ENCODE data around the gene F2RL2.
"Not testable (repeated sequence)": the region's sequence is repeated elsewhere in the genome, so short reads cannot be mapped to it uniquely, and the experiment has no call there.

Gene F2RL2

DNA sequence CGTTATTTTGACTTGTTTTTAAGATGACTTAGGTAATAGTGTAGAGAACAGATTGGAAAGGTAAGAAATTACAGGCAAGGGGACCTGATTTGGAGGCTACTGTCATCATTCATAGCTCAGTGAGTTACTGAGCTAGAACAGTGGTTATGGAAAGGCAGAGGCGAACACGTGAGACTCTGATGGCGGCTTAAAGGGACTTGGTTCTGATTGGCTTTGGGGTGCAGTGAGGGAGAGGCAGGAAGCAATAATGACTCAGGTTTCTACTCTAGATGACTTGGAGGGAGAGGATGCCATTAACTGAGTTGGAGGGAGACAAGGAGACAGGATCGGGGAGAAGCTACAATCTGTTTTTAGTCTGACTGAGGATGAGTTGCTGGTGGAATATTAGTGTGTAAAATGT lies 3.0 kb downstream of the F2RL2 start:
- no peak for DNase-seq

DNA sequence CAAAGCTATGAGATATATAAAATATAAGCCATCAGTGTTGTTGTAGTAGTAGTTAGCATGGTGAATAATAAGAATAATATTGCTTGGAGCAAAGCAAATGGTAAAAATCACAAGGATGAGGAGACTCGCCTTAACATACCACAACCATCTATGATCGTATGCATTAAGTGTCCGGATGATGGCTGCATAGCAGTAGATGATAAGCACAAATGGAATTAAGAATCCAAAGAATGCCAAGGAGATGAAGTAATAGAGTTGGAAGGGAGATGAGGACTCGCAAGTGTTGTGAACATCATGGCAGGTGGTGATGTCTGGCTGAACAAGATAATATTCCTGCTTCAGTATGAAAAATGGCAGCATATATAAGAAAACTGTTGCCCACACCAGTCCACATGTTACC lies 5.5 kb downstream of the F2RL2 start:
- DNase-seq: no peak

DNA sequence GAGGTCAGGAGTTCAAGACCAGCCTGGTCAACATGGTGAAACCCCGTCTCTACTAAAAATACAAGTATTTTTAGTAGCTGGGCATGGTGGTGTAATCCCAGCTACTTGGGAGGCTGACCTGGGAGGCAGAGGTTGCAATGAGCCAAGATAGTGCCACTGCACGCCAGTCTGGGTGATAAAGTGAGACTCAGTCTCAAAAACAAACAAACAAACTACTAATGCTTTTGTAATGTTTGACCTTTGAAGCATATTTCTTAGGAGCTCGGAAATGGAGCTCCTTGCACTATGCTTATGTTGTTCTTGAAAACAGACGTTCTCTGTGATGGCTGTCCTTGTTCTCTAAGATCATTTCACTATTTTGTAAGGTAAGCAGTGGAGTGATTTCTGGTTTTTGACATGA lies 6.0 kb downstream of the F2RL2 start:
- DNase-seq: no peak

DNA sequence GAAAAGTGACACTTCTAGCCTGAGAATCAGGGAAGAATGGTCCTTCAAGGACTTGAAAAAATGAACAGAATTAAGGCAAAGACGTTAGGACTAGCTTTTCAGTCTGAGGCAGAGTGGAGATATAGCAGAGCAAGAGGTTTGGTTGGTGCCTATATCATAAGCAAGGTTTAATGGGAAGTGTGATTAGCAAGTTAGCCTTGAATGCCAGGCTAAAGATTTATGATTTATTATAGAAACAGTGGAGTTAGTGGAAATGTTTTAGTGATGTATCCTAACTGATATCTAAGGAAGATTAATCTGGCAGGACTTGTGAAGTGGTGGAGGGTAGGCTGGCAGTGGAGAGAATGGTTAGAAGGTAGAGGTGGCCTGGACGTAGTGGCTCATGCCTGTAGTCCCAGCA lies 7.0 kb downstream of the F2RL2 start:
- DNase-seq: no peak

DNA sequence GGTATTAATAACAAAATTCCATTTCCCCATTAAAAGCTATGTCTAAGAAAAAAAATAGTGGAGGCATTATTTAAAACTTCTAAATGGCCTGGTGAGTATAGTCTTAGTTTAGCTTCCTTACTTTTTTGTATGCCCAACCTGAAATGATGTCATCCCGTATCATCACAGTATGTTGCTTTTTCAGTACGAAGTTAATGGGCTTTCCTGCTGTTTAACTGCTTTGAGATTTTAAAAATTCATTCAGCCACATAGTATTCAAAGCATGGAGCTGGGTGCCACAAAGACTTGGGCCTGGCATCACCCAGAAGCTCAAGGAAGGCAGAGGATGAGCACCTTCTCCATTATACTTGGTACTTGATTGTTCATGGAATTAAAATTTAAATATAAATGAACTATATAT lies 7.4 kb downstream of the F2RL2 start:
- no peak for DNase-seq

DNA sequence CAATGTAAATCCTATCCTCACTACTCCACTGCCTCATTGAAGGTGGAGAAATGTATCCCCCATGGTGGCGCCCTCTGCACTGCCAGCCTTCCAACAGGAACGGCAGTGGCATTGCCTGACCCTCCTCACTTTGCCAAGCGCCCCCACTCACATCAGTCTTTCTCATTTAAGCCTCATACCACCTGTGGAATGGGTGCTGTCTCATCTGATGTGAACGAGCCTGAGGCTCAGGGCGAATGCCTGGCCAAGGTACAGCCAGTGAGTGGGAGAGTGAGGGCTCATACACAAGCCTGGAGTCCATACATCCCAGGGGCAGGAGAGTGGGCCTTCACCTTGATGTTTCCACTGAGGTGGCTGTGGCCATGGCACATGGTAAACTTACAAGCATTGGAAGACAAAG lies 10.3 kb downstream of the F2RL2 start:
- DNase-seq: no peak

DNA sequence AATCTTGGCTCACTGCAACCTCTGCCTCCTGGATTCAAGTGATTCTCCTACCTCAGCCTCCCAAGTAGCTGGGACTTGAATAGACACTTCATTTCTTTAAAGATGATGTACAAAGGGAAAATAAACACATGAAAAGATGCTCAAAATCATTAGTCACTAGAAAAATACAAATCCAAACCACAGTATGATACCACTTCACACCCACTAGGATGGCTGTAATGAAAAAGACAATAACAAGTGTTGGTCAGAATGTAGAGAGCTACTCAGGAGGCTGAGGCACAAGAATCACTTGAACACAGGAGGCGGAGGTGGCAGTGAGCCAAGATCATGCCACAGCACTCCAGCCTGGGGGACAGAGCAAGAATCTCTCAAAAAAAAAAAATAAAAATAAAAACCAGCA lies 13.0 kb downstream of the F2RL2 start:
- peak; percentile 29 for DNase-seq

DNA sequence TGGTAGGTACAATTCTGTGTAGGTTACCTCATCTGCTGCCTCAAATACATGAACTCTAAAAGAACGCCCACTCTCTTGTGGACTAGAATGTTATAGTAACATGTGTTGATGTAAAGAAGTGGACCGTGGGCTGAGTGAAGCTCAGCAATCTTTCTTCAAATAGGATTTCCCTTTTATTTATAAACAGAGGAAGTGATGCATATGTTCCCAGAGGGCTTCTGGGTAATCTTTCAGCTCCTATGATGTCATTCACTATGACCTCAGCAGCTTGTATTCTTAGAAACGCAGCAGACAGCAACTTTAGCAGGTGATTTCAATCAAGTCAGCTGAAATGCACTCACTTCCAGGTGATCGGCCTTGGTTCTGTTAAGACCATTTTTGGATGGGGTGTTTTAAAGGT lies 14.4 kb downstream of the F2RL2 start:
- DNase-seq: peak; percentile 54

DNA sequence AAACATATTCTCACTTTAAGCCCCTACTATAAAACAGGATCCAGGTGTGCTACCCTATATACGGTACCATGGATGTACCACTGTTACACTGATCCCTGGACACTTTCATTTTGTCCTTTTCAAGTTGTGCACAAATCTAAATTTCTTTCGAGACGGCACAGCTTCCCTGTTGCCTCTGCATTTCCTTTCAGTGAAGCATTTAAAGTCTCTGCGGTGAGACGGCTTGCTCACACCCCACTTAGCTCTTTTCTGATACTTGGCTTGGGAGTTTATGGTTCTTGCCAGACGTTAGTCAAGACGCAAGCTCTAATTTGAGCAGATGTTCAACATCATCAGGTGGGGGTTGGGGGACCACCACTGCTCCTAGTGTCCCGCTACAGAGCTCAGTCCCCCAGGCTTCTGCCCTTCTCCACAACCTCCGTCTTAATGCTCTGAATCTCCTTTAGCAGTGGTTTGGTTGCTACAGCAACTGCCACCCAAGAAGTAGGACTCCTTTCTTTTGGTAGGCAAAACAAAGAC lies 15.8 kb downstream of the F2RL2 start:
- DNase-seq: peak; percentile 29

DNA sequence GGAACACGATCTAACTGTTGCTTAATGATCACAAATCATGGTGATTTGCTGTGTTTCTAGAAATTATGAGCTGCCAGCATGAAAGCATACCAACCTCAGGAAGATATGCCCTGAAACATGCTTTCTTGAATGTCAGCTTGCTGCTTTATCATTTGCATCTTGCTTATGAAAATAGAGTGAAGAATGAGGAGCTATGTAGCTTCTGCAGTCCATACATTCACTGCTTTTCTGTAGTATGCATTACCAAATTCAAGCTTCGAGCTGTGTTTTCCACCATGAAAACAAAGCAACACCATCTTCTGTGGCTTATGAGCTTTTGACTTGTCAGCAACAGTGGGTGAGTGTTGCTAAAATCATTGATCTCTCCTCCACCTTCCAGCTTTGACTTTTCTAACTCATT lies 16.5 kb downstream of the F2RL2 start:
- DNase-seq: peak; percentile 58

DNA sequence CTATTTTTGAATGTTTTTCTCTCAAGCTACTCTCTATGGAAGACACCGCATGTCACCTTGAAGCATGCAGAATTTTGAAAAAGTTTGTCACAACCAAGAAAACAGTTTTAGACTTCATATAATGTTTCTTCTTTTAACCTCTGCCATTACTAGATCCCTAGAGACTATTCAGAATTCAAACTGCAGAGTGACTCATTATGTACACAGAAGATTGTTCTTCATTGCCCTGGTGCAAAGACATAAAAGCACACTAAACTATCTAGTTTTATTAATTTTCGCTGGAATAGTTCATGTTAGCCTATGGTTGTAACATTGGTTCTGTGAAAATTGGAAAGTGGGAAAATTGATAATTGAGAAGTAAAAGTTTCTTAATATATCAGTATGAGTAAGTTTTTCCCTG lies 18.4 kb downstream of the F2RL2 start:
- no peak for DNase-seq

DNA sequence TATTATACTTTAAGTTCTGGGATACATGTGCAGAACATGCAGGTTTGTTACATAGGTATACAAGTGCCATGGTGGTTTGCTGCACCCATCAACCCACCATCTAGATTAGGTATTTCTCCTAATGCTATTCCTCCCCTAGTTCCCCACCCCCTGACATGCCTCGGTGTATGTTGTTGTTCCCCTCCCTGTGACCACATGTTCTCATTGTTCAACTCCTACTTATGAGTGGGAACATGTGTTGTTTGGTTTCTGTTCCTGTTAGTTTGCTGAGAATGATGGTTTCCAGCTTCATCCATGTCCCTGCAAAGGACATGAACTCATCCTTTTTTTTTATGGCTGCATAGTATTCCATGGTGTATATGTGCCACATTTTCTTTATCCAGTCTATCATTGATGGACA lies 19.2 kb downstream of the F2RL2 start:
- not testable (repeated sequence) for DNase-seq

DNA sequence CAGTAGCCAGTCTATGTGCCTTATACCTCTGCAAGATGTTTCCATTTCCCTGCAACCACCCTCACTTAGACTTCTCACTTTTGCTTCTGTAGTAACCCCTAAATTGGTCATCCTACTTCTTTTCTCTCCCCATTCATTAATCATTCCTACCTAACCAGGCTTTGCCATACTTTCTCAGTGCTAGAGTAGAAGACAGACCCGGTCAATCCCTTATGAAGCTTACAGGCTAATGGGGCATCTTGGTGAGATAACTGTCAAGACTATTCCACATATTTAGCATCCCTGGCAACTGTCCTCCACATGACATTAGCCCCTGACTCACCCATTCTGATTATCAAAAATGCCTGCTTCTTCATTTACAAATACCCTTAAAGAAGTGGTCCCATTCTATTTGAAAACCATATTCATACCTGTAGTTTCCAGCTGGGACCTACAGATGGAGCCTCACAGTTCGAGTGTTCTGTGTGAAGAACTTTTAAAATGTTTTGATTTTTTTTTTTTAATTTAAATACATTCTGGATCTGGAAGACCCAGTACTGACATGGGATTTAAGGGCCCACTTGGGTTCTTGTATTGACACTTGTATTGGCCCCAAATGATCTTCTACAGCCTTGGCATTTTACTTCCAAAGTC lies 21.0 kb downstream of the F2RL2 start:
- DNase-seq: no peak

DNA sequence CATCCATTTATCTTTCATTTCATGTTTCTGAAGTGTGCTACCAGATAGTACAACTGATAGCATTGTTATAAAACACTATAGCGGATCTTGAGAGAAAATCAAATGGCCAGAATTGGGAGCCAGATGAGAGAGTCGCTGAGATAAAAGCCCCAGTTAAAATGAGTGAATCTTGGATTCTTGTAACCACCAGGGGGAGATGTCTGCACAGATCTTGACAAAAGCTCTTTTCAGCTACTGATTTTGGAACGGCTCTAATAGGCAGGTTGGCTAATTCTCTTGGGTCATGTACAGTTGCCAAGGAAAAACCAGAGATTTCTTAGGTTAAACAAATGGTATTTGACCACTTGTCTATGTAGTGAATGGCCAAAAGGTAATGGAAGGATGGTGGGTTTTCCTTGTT lies 21.7 kb downstream of the F2RL2 start:
- peak; percentile 89 for DNase-seq

DNA sequence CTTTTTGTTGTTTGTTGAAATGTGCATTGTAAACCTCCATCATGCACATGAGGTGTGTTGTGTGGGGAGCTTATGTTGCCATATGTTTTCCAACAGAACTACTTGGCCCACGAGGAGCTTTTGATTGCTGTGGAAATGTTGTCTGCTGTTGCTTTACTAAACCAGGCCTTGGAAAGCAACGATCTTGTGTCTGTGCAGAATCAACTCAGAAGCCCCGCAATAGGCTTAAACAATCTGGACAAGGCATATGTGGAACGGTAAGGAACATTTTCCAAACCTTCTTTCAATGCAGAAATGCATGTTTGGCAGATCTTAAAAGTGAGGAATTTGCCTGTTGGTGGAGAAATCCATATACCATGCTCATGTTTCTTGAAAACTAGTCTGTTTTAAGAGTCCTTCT lies 22.5 kb downstream of the F2RL2 start:
- no peak for DNase-seq

DNA sequence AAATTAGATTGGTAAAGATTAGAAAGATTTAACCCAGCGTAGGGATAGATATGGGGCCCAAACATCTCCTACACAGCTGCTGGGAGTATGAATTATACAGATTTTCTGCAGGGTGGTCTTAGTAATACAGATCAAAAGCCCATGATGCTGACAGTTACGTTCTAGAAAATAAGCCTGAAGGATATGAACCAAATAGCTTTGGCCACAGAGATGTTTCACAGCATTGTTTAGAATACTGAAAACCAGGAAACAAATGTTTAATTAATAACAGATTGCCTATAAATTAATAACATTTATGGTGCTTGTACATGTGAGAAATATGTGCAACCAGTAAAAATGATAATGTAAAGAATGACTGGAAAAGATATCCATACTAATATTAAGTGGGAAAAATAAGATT lies 24.7 kb downstream of the F2RL2 start:
- DNase-seq: no peak

DNA sequence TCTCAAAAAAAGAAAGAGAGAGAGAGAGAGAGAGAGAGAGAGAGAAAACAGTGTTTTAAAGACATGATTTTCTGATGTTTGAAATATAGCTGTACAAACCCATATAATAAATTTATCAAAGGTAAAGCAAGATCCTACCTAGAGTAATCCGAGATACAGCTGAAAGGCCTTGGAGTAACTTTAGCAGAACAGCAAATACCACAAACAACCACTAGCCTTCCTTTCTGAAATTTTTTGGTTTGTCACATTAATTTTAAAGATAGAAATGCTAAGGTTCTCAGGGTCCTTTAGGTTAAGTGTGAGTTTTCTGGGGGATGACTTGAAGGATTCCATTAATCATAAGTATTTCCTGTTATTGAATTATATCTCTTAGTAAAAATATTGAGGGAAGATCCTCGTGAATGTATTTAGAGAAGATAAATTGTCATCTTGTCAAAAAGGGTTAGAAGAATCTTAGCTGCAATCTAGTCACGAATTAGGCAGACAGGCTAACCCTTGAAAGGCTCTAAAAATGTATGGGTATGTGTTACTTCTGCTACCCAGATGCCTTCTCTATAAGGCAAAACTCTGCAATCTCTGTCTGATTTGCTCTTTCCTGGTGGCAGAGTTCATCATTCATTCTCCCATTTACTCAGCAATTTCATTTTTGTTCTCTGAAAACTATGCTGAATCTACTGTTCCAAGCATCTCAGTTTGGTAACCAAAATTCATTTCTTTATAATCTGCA lies 27.3 kb downstream of the F2RL2 start:
- no peak for DNase-seq

DNA sequence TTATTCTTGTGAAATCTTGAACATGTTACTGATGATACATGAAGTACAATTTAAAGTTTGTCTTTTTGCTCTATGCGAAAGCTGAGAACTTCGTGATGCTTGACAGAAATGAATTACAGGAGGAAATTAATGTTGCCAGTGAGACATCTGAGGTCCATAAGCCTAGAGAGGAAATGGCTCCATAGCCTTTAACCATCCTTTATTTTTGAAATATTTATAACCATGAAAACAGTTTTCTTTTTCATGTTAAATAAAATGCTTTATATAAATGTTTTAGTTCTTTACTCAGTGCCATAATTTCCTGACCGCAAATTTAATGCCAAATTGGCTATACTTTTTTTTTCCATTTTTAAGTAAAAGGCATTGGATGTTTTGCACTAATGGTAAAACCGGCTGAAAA lies 29.1 kb downstream of the F2RL2 start:
- no peak for DNase-seq

DNA sequence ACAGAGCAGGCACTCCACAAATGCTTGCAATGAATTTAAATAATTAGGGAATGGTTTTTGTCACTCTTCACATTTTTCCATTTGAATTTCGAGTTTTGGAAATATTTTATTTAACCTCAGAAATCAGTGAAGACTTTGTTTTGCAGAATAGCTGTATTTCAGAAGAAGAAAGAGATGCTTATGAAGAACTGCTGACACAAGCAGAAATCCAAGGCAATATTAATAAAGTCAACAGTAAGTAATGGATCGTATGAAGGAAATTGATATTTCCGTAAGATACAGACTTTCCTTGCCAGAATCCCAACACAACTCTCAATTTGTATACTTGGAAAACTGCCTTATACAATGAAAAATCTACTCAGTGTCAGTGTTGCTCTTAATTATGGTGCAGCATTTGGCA lies 30.5 kb downstream of the F2RL2 start:
- no peak for DNase-seq

DNA sequence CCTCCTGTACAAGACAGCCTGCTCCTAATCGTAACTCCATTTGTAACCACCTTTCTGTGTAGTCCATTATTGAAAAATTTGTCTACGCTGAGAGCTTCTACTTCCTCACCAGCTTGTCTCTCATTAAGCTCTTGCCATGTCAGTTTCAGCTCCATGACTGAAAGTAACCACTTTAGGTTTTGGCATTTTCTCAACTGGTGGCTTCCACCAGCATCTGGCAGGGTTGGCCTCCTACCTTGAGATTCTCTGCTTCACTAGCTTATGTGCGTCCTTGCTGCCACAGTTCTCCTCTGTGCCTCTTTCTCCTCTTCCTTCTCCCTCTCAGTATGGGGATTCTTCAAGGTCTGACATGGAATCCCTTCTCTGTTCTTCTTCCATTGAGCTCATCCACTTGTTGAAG lies 31.8 kb downstream of the F2RL2 start:
- DNase-seq: no peak

DNA sequence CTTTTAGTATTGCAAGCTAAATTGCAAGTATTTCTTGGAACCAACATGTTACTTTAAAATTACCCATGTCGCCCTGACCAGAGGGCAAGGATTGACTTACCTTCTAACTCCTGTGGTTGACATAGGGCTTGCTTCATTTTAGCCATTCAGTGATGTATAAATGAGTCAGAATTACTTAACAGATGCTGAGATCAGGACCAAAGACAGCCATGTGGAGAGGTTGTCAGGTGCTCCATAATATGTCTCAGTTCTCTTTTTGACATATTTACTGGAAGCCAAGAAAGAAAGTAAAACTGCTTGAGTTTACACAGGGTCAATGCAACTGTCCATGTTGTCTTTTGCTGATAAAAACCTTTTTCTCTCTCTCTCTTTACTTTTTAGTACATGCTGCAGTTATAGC lies 33.2 kb downstream of the F2RL2 start:
- DNase-seq: no peak

DNA sequence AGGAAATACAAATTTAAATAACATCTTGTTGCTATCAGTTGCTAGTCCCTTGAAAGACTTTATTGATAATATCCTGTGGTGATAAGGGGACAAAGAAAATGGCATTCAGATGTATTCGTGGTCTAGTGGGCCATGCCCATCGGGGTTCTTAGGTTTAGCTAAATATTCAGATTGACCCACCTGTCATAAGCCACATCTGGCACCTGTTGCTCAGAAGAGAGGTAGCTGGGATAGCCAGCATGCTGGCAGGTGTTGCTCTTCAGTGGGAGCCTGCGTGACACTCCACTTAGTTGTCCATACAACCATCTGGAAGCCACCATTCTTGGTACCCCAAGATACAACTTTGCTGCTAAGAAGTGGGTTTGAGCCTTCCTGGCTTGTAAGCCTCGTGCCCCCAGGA lies 36.7 kb downstream of the F2RL2 start:
- no peak for DNase-seq

DNA sequence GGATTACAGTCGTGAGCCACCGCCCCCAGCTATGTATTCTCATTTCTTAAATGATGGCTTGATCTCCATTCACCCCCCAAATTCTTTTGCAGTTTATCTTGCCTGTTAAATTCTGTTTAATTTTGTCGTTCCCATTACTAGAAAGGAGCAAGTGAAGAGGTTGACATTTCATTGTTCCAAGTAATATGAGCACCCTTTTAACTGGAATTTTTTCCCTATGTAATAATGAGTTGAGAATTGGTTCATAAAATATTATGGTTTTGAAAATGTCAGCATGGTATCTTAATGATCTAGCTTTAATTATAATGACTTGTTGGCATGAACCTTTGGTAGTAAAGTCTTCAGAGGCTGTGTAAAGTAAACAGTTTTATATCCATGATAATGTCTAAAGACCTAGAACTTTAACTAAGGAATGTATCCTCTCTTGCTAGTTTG lies 37.4 kb downstream of the F2RL2 start:
- DNase-seq: no peak

DNA sequence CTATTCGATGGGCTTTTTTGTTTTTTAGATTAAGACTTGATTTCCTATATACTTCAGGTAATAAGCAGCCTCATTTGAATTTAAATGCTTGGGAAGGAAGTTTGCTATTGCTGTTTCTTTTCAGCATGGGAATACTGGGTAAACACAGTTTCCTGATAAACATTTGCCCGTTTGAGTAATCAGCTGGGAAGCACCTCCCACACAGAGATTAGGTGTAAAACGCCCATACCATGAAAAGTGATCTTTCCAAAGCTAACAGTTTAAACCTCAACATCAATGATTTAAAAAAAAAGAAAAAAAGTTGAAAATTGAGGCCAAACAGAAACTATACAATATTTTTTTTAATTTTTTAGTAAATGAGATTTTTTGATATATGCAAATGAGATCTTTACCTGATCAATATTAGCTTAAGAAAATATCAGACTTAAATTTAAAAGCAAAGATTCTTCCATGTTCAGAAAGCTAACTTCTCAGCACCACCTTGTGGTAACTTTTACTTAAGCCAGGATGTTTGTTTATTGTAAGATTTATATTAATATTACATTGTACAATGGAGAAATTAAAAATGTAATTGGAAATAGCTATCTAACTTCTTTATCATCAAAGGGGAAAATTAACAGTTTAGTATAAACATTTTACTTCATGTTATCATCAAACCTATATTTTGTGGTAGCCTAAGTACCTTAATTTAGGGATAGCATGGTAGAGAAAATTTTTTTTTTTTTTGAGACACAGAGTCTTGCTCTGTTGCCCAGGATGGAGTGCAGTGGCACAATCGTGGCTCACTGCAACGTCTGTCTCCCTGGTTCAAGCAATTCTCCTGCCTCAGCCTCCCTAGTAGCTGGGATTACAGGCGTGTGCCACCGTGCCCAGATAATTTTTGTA lies 39.8 kb downstream of the F2RL2 start:
- peak; percentile 64 for DNase-seq
